Choroid plexus epithelial cell (primary cell): ENCODE results near the gene MACF1.
"Not testable (repeated sequence)": the region's sequence is repeated elsewhere in the genome, so short reads cannot be mapped to it uniquely, and the experiment has no call there.

Source experiments
- DNase-seq: peaks from one replicate; pipeline ENCODE4 v3.0.0-alpha.2; 2010; ENCODE audit warnings: low read depth
- H3K4me3 ChIP-seq: 2 replicates; pipeline ENCODE4 v1.5.1; 2011; ENCODE audit warnings: low read depth, mild to moderate bottlenecking, control low read depth, low read length, moderate library complexity
- CTCF ChIP-seq: conservative IDR thresholded peaks from 2 replicates; pipeline ENCODE4 v1.5.1; 2011; ENCODE audit warnings: low read depth, mild to moderate bottlenecking, control low read depth, inconsistent platforms, low read length, moderate library complexity

MACF1 gene

GRCh38 chr1:39204441-39205081 lies at the start of gene MACF1:
TSS of gene MACF1 (plus strand) at chr1:39204695. CDS start at chr1:39205023, 328 bp downstream.
- TF ChIP-seq CTCF, result peak; percentile 73
- peak; percentile 98 for DNase-seq
- H3K4me3 ChIP-seq, result peak within 1 kb of the TSS; percentile 66

DNA sequence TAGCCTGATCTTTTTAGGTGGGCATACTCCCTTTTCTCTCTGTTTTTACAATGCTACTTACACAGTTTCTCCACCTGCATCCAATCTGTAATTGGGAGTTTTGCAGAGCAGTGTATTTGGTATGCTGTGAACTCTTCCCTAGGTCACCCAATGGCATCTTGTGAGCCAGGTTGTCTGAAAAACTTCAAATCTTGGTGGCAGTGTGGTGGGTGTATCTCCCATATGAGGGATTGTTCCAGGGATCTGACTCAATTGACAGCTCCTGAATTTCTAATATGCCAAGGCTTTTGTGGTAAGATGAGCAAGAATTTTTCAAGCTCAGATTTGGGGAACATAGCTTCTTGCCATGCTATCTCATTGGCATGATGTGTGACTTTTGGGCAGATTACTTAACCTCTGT lies 47.2 kb upstream of the MACF1 start:
- TF ChIP-seq CTCF, result no peak
- DNase-seq, result no peak
- H3K4me3 ChIP-seq, result no peak overlapping the region

DNA sequence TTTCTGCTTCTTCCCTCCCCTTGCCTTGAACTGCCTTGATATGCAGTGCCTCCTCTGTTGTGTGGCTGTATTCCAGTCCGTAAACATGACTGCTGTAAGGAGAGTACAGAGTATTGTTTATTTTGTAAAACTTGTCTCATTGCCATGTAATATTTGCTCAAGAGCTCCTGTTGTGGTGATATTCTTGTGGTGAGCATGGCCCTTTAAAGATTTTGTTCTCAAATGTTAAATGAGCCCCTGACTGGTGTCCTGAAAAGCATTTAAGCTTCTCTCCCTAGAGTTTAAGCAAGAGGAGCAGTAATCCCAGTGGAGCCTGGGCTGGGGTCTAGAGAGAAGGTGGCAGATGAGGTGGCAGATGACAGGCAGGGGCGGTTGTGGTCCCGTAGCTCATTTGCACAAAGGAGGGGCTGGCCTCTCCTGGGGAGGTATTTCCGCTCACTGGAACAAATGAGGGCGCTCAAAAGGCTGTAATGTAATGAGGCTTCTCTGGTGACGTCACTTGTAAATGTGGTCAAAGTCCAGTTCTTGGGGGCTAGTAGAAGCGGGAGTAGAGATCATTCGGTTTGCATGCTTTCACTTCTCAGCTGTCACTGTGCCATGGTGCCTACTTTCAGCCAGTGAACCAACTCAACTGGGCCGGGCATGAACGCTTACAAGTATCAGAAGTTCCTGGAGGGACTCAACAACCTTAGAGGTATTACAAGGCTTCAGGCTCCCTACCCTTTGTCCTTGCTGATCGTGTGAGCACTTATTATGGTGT lies 46.0 kb upstream of the MACF1 start:
- H3K4me3 ChIP-seq, result no peak overlapping the region
- TF ChIP-seq CTCF, result peak; percentile 43
- peak; percentile 88 for DNase-seq

DNA sequence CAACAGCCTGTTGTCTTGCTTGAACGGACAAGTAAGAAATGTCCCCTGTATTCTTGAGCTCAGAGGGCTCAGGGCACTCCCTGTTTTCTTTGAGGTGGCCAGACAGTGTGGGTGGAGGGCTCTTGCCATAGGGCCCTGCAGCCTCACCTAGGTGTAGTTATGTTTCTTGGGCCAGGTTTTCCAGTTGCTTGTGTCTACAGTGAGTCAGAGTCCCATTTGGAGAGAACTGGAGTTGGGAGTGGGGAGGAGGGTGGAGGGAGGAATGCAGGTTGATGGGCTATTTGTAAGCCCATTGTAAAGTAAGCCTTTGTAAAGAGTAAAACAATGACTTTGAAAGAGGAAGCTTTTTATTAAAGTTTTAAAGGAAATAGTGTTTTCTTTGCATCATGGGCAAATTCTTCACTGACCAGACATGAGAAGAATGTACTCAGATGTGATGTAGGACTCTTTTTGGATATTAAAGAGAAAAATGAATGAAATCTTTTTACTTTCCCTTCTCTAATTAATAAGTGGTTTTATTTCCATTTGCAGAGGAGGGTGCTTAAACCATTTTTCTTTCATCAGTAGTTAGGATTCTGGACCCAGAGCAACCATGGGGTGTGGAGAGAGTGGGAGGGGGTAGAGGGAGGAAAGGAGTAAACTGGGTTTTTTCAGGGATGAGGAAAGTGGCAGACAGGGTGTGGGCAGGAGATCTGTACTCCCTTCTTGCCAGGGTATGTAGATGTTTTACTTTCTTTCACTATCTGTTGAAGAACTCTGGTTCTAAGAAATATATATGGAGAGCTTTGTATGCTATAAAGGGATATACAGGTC lies 45.1 kb upstream of the MACF1 start:
- DNase-seq, result peak; percentile 51

GRCh38 chr1:39160703-39161102 lies 43.8 kb upstream of the MACF1 start:
- DNase-seq, result peak; percentile 52
- TF ChIP-seq CTCF, result peak; percentile 36
- no peak overlapping the region for H3K4me3 ChIP-seq

More for the DNA sequence above, 45.1 kb upstream of the MACF1 start:
- no peak overlapping the region for H3K4me3 ChIP-seq
- TF ChIP-seq CTCF, result no peak

- DNase-seq, H3K4me3 ChIP-seq: not testable (repeated sequence)
These were observed 42.7 kb upstream of the MACF1 start for GRCh38 chr1:39161811-39162210.

DNA sequence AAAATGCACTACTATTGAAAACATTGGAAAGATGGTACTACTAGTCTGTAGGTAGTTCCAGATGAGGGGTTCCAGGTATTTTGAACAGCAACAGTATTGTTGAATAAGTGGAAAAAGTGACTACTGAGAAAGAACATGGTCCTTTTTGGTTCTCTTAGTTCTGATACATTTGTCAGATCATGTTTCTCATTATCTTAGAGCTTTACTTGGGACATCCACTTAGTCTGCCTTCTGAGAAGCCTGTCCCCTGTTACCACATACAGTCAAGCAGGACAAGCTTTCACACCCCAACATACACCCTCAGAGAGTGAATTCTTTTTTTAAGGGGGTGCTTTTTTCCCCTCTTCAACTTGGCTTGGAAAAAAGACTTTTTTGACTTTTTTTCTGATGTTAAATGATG lies 41.0 kb upstream of the MACF1 start:
- no peak for DNase-seq
- H3K4me3 ChIP-seq, result no peak overlapping the region
- no peak for TF ChIP-seq CTCF
